AG10803 (cell line): ENCODE measurements around the gene VWA3B.

Experiments
- DNase-seq: peaks from one replicate; pipeline ENCODE4 v3.0.0; 2010; ENCODE audit warnings: low read depth
- H3K4me3 ChIP-seq: 2 replicates; pipeline ENCODE4 v1.5.1; 2011; ENCODE audit warnings: mild to moderate bottlenecking, low read length, control low read depth
- CTCF ChIP-seq: conservative IDR thresholded peaks from 2 replicates; pipeline ENCODE4 v1.5.1; 2011; ENCODE audit warnings: mild to moderate bottlenecking, low read length, control low read depth, inconsistent platforms

The VWA3B gene

GRCh38 chr2:98102878-98103277, 15.9 kb downstream of the VWA3B start:
- no peak overlapping the region for H3K4me3 ChIP-seq
- TF ChIP-seq CTCF = no peak
- DNase-seq = no peak

- no peak for DNase-seq
- TF ChIP-seq CTCF = no peak
- H3K4me3 ChIP-seq = no peak overlapping the region
Observed at GRCh38 chr2:98108110-98108509, 21.1 kb downstream of the VWA3B start.

DNA sequence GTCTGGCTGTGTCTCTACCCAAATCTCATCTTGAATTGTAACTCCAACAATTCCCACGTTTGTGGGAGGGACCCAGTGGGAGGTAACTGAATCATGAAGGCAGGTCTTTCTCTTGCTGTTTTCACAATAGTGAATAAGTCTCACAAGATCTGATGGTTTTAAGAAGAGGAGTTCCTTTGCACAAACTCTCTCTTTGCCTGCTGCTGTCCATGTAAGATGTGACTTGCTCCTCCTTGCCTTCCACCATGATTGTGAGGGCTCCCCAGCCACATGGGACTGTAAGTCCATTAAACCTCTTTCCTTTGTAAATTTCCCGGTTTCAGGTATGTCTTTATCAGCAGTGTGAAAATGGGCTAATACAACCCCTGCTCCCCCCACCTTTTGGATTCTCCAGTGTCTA, 23.8 kb downstream of the VWA3B start:
- no peak for DNase-seq
- no peak for TF ChIP-seq CTCF

GRCh38 chr2:98114643-98115330, 27.8 kb downstream of the VWA3B start:
- DNase-seq = no peak
- no peak overlapping the region for H3K4me3 ChIP-seq
- no peak for TF ChIP-seq CTCF

More for the DNA sequence above, 23.8 kb downstream of the VWA3B start:
- no peak overlapping the region for H3K4me3 ChIP-seq

DNA sequence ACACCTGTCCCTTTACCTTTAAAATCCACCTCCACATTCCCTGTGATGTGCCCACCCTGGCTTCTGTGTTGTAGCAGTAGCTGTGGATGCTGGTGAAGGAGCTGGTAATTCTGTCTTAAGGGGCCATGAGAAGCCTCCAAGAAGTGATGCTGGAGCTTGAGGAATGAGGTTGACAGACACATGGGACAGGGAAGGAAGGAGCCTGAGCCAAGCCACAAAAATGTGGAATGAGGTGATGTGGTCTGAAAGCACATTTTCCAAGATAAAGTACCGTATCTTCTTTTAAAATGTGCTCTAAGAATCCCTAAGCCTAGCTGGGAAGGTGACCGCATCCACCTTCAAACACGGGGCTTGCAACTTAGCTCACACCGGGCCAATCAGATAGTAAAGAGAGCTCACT, 31.2 kb downstream of the VWA3B start:
- no peak overlapping the region for H3K4me3 ChIP-seq
- TF ChIP-seq CTCF = no peak
- DNase-seq = peak; percentile 38

- no peak for DNase-seq
- TF ChIP-seq CTCF = no peak
- H3K4me3 ChIP-seq = no peak overlapping the region
Observed at GRCh38 chr2:98118852-98119251, 31.9 kb downstream of the VWA3B start.

DNA sequence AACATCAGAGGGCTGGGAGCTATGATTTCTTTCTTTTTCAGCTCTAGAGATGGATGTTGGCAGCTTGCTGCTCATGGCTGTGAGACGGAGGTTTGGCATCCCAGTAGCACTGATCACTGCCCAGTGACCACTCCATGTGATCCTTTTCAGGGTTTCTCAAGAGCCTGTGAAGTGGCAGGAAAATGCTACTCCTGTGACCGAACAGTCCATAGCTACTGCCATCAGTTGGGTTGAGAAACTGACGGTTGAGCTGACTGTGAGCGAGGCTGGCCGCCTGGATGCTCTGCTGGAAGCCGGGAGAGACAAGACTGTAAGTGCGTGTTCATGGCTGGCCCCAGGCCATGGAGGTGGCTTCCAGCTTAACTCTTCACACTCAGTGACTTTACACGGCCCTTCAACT, 34.2 kb downstream of the VWA3B start:
- DNase-seq = no peak
- no peak for TF ChIP-seq CTCF
- H3K4me3 ChIP-seq = no peak overlapping the region
